GM23338 (cell line): ENCODE results near the gene YJEFN3. TPM values are rescaled to one million over a fixed set of nuclear protein-coding genes. Genes with fewer than 3 reads are reported as not detected.

Source experiments
- ATAC-seq: fragments of 200-7000 bp; cut with Tn5 transposase; 3 replicates; pipeline ENCODE4 v1.9.1; 2020
- DNase-seq: peaks from one replicate; pipeline ENCODE4 v3.0.0-alpha.2; 2015; ENCODE audit warnings: low spot score
- H2AFZ ChIP-seq: fragments of 200-600 bp; sonication (generic); 2 replicates; pipeline ENCODE4 v1.8.0; 2016; ENCODE audit warnings: antibody characterized with exemption, mild to moderate bottlenecking, moderate library complexity
- H3F3A ChIP-seq: fragments of 200-600 bp; sonication (generic); replicated peaks from 2 replicates; pipeline ENCODE4 v1.8.0; 2017; ENCODE audit warnings: antibody characterized with exemption, mixed run types, low read depth
- H3K27ac ChIP-seq: fragments of 200-600 bp; sonication (generic); 2 replicates; pipeline ENCODE4 v1.6.1; 2016; ENCODE audit warnings: low read depth
- H3K27me3 ChIP-seq: fragments of 200-600 bp; sonication (generic); 2 replicates; pipeline ENCODE4 v1.8.0; 2016; ENCODE audit warnings: mild to moderate bottlenecking, mixed run types, moderate library complexity; ENCODE audit not compliant: insufficient read depth
- H3K36me3 ChIP-seq: fragments of 200-600 bp; sonication (generic); 2 replicates; pipeline ENCODE4 v1.8.0; 2016; ENCODE audit warnings: mild to moderate bottlenecking; ENCODE audit not compliant: insufficient read depth
- H3K4me1 ChIP-seq: fragments of 200-600 bp; sonication (generic); 2 replicates; pipeline ENCODE4 v1.8.0; 2016; ENCODE audit warnings: mild to moderate bottlenecking, moderate library complexity; ENCODE audit not compliant: insufficient read depth
- H3K4me2 ChIP-seq: fragments of 200-600 bp; sonication (generic); 2 replicates; pipeline ENCODE4 v1.7.1; 2017; ENCODE audit warnings: mixed run types
- H3K4me3 ChIP-seq: fragments of 200-600 bp; sonication (generic); 2 replicates; pipeline ENCODE4 v1.6.1; 2016; ENCODE audit warnings: mixed run types
- H3K79me2 ChIP-seq: fragments of 200-600 bp; sonication (generic); replicated peaks from 2 replicates; pipeline ENCODE4 v1.8.0; 2017; ENCODE audit warnings: mild to moderate bottlenecking; ENCODE audit not compliant: insufficient read depth
- H3K9me2 ChIP-seq: fragments of 200-600 bp; sonication (generic); 2 replicates; pipeline ENCODE4 v1.8.0; 2017; ENCODE audit not compliant: insufficient read depth
- H4K20me1 ChIP-seq: fragments of 200-600 bp; sonication (generic); replicated peaks from 2 replicates; pipeline ENCODE4 v1.8.0; 2017; ENCODE audit warnings: mild to moderate bottlenecking; ENCODE audit not compliant: insufficient read depth
- H3K27ac Mint-ChIP-seq: 2 replicates; pipeline ENCODE4 v1.8.0; 2020; ENCODE audit warnings: inconsistent platforms, mild to moderate bottlenecking, moderate library complexity, mixed read lengths
- H3K27me3 Mint-ChIP-seq: 3 replicates; pipeline ENCODE4 v1.8.0; 2022; ENCODE audit warnings: low read depth, mild to moderate bottlenecking, moderate library complexity, mixed read lengths, inconsistent platforms; ENCODE audit not compliant: insufficient read depth, poor library complexity
- H3K36me3 Mint-ChIP-seq: 3 replicates; pipeline ENCODE4 v1.8.0; 2021; ENCODE audit warnings: low read depth, mild to moderate bottlenecking, inconsistent platforms, moderate library complexity, mixed read lengths
- H3K4me1 Mint-ChIP-seq: 3 replicates; pipeline ENCODE4 v1.8.0; 2020; ENCODE audit warnings: mild to moderate bottlenecking, inconsistent platforms, mixed read lengths
- H3K4me3 Mint-ChIP-seq: 3 replicates; pipeline ENCODE4 v1.8.0; 2021; ENCODE audit warnings: moderate library complexity, mild to moderate bottlenecking, inconsistent platforms, mixed read lengths
- H3K9me3 Mint-ChIP-seq: 3 replicates; pipeline ENCODE4 v1.8.0; 2020; ENCODE audit warnings: moderate library complexity, mild to moderate bottlenecking, inconsistent platforms, mixed read lengths
- CREB1 ChIP-seq: fragments of 250-450 bp; sonication (Bioruptor Pico); IDR thresholded peaks from 2 replicates; pipeline ENCODE4 v1.5.0; 2020; ENCODE audit warnings: low read depth, mild to moderate bottlenecking, moderate library complexity
- CTCF ChIP-seq, 2 experiments: fragments of 200-600 bp in 1 of 2; sonication (generic) in 1 of 2; conservative IDR thresholded peaks; 2 replicates each; pipeline versions ENCODE4 v1.5.1 to v1.6.1; 2016 to 2017; ENCODE audit warnings: antibody characterized with exemption in 2 of 2, low read depth in 2 of 2, mild to moderate bottlenecking in 2 of 2, moderate library complexity in 1 of 2
- ETS1 ChIP-seq: IDR thresholded peaks from 2 replicates; pipeline ENCODE4 v1.6.1; 2016; ENCODE audit warnings: antibody characterized with exemption
- EZH2 ChIP-seq: fragments of 200-600 bp; sonication (generic); IDR thresholded peaks from one replicate; pipeline ENCODE4 v1.8.0; 2017; ENCODE audit warnings: antibody characterized with exemption, mild to moderate bottlenecking, low read depth; ENCODE audit not compliant: unreplicated experiment
- EZH2phosphoT487 ChIP-seq: fragments of 200-600 bp; sonication (generic); IDR thresholded peaks from one replicate; pipeline ENCODE4 v1.8.1; 2018; ENCODE audit warnings: antibody characterized with exemption; ENCODE audit not compliant: unreplicated experiment
- JUNB ChIP-seq: IDR thresholded peaks from one replicate; pipeline ENCODE4 v1.6.1; 2016; ENCODE audit warnings: antibody characterized with exemption; ENCODE audit not compliant: unreplicated experiment
- polyA plus RNA-seq: library from polyadenylated mRNA; unstranded; fragments of >200 nt; fragmentation: Nextera tagmentation; extraction: Ambion mirVana; gene quantifications from 2 replicates; pipeline ENCODE4 v1.2.1, GENCODE V29; 2016
- total RNA-seq: library from RNA; depleted of rRNA; stranded (reverse); fragments of >200 nt; shearing (Covaris generic); gene quantifications from 2 replicates; pipeline ENCODE4 v1.2.3, GENCODE V29; 2014

Gene YJEFN3
- total and polyA plus RNA-seq, 2 experiments from 2014 or later, result 3.5 to 6.5 TPM

GRCh38 chr19:19539698-19540063, 11.0 kb downstream of the YJEFN3 start (continued):
- TF ChIP-seq EZH2phosphoT487 (no peak), EZH2 (no peak)

GRCh38 chr19:19540064-19540714, 11.5 kb downstream of the YJEFN3 start:
- H3K79me2 ChIP-seq, result no peaks in the 10 kb centered on the region
- Mint-ChIP-seq H3K4me3 (peak overlapping the region; percentile 68; the same call in 2 of the 3 replicates), H3K27me3 (peaks cover 26% of the 10 kb centered on the region), H3K27ac (peak overlapping the region; percentile 88; the same call in 1 of the 2 replicates), H3K36me3 (no peaks in the 10 kb centered on the region; the same call in 2 of the 3 replicates), H3K9me3 (no peaks in the 10 kb centered on the region), H3K4me1 (peaks cover 8% of the 10 kb centered on the region; the same call in 2 of the 3 replicates)
- TF ChIP-seq EZH2 (no peak), CREB1 (CRISPR knock-in tag) (peak; percentile 70), JUNB (no peak), EZH2phosphoT487 (no peak)
- H3K4me1 ChIP-seq, result peaks cover 5% of the 10 kb centered on the region; the same call in 1 of the 2 replicates
- H3K36me3 ChIP-seq, result no peaks in the 10 kb centered on the region
- H3K9me2 ChIP-seq, result no peaks in the 10 kb centered on the region
- peak overlapping the region; percentile 87; the same call in 1 of the 2 replicates for H2AFZ ChIP-seq
- H3K27me3 ChIP-seq, result peaks cover 30% of the 10 kb centered on the region
- H3F3A ChIP-seq, result peaks cover 15% of the 10 kb centered on the region; the same call in 1 of the 2 replicates
- H3K4me3 ChIP-seq, result peak overlapping the region; percentile 74
- H3K4me2 ChIP-seq, result peak overlapping the region; percentile 97
- H4K20me1 ChIP-seq, result 0 out of 2 replicates have a peak, but pooled peaks cover 5% of the 10 kb centered on the region
- DNase-seq (peak; percentile 98), ATAC-seq (peak; percentile 44)
- H3K27ac ChIP-seq, result no peak overlapping the region

GRCh38 chr19:19540715-19541515, 12.2 kb downstream of the YJEFN3 start:
- Histone ChIP-seq H4K20me1 (0 out of 2 replicates have a peak, but pooled peaks cover 5% of the 10 kb centered on the region), H3K27ac (no peak overlapping the region), H3K9me2 (no peaks in the 10 kb centered on the region), H3K4me3 (peak overlapping the region; percentile 74), H3K4me1 (peaks cover 5% of the 10 kb centered on the region; the same call in 1 of the 2 replicates), H3F3A (peaks cover 15% of the 10 kb centered on the region; the same call in 1 of the 2 replicates), H3K79me2 (no peaks in the 10 kb centered on the region), H3K36me3 (no peaks in the 10 kb centered on the region), H2AFZ (peak overlapping the region; percentile 87; the same call in 1 of the 2 replicates), H3K27me3 (peaks cover 30% of the 10 kb centered on the region), H3K4me2 (peak overlapping the region; percentile 97)
- H3K36me3 Mint-ChIP-seq, result no peaks in the 10 kb centered on the region; the same call in 2 of the 3 replicates
- peaks cover 26% of the 10 kb centered on the region for H3K27me3 Mint-ChIP-seq
- TF ChIP-seq CTCF (conservative IDR thresholded peaks at IDR 0.05; ENCODE audit: low read depth in 2 of 2), result peak in 1 of 2 experiments; percentile 45; a peak in 2 of 4 replicates
- TF ChIP-seq ETS1, result no peak
- H3K4me1 Mint-ChIP-seq, result peaks cover 8% of the 10 kb centered on the region; the same call in 2 of the 3 replicates
- DNase-seq (peak; percentile 99), ATAC-seq (peak; percentile 82)
- H3K4me3 Mint-ChIP-seq, result peak overlapping the region; percentile 68; the same call in 2 of the 3 replicates
- H3K9me3 Mint-ChIP-seq, result no peaks in the 10 kb centered on the region
- H3K27ac Mint-ChIP-seq, result peak overlapping the region; percentile 88; the same call in 1 of the 2 replicates
